Neural cell (in vitro differentiated cells): ENCODE data around the gene PLA1A. TPM values are rescaled to one million over a fixed set of nuclear protein-coding genes. Genes with fewer than 3 reads are reported as not detected.

ENCODE experiments used
- H2AFZ ChIP-seq: fragments of 200-600, 300-800 bp; sonication (generic), shearing (Covaris generic); 2 replicates; pipeline ENCODE4 v1.6.0; 2014; ENCODE audit warnings: low read depth, mild to moderate bottlenecking, antibody characterized with exemption, low read length, moderate library complexity
- H3F3A ChIP-seq: fragments of 200-600 bp; shearing (Covaris generic); 2 replicates; pipeline ENCODE4 v1.6.1; 2016; ENCODE audit warnings: mild to moderate bottlenecking, moderate library complexity, mixed read lengths, antibody characterized with exemption, low read length; ENCODE audit not compliant: insufficient read depth, poor library complexity, severe bottlenecking
- H3K27ac ChIP-seq: fragments of 200-600, 300-800 bp; sonication (generic), shearing (Covaris generic); 2 replicates; pipeline ENCODE4 v1.5.1; 2014; ENCODE audit warnings: mild to moderate bottlenecking, low read length, moderate library complexity
- H3K27me3 ChIP-seq: fragments of 300-800, 200-600 bp; sonication (generic), shearing (Covaris generic); 2 replicates; pipeline ENCODE4 v1.6.0; 2014; ENCODE audit warnings: mild to moderate bottlenecking, low read depth, low read length, moderate library complexity; ENCODE audit not compliant: insufficient read depth
- H3K36me3 ChIP-seq: fragments of 300-800, 200-600 bp; sonication (generic), shearing (Covaris generic); 2 replicates; pipeline ENCODE4 v1.5.1; 2014; ENCODE audit warnings: mild to moderate bottlenecking, antibody characterized with exemption, low read length, moderate library complexity; ENCODE audit not compliant: insufficient read depth
- H3K4me2 ChIP-seq: fragments of 300-800, 200-600 bp; sonication (generic), shearing (Covaris generic); 2 replicates; pipeline ENCODE4 v1.6.0; 2014; ENCODE audit warnings: mild to moderate bottlenecking, low read length
- H3K4me3 ChIP-seq: fragments of 300-800, 200-600 bp; sonication (generic), shearing (Covaris generic); 2 replicates; pipeline ENCODE4 v1.5.1; 2014; ENCODE audit warnings: mild to moderate bottlenecking, low read length, moderate library complexity
- H3K79me2 ChIP-seq: fragments of 200-600 bp; shearing (Covaris generic); replicated peaks from 2 replicates; pipeline ENCODE4 v1.6.0; 2014; ENCODE audit warnings: mild to moderate bottlenecking, low read length, moderate library complexity; ENCODE audit not compliant: insufficient read depth
- H3K9ac ChIP-seq: fragments of 300-800, 200-600 bp; sonication (generic), shearing (Covaris generic); 2 replicates; pipeline ENCODE4 v1.6.1; 2016; ENCODE audit warnings: mild to moderate bottlenecking, low read length, mixed read lengths
- H3K9me2 ChIP-seq: fragments of 200-600 bp; shearing (Covaris generic); 2 replicates; pipeline ENCODE4 v1.6.1; 2016; ENCODE audit warnings: mild to moderate bottlenecking, low read length, mixed read lengths; ENCODE audit not compliant: insufficient read depth
- H3K9me3 ChIP-seq: fragments of 200-600, 300-800 bp; sonication (generic), shearing (Covaris generic); 2 replicates; pipeline ENCODE4 v1.6.1; 2016; ENCODE audit warnings: mild to moderate bottlenecking, mixed run types, low read length, moderate library complexity, mixed read lengths
- H4K20me1 ChIP-seq: fragments of 200-600 bp; shearing (Covaris generic); 2 replicates; pipeline ENCODE4 v1.6.1; 2016; ENCODE audit warnings: mild to moderate bottlenecking, mixed run types; ENCODE audit not compliant: insufficient read depth
- CTCF ChIP-seq: fragments of 450-650 bp; IDR thresholded peaks from 2 replicates; pipeline ENCODE4 v1.5.1; 2014; ENCODE audit warnings: antibody characterized with exemption, mild to moderate bottlenecking, moderate library complexity; ENCODE audit not compliant: poor library complexity, severe bottlenecking
- EP300 ChIP-seq: fragments of 450-650 bp; conservative IDR thresholded peaks from 2 replicates; pipeline ENCODE4 v1.6.1; 2014; ENCODE audit warnings: antibody characterized with exemption, mild to moderate bottlenecking, moderate library complexity; ENCODE audit not compliant: poor library complexity, severe bottlenecking
- EZH2 ChIP-seq: fragments of 200-600, 300-800 bp; shearing (Covaris generic), sonication (generic); IDR thresholded peaks from 2 replicates; pipeline ENCODE4 v1.6.1; 2014; ENCODE audit warnings: antibody characterized with exemption, low read length, borderline replicate concordance, mild to moderate bottlenecking; ENCODE audit not compliant: insufficient read depth, poor library complexity, severe bottlenecking
- MXI1 ChIP-seq: fragments of 450-650 bp; conservative IDR thresholded peaks from 2 replicates; pipeline ENCODE4 v1.6.1; 2014; ENCODE audit warnings: antibody characterized with exemption, mild to moderate bottlenecking; ENCODE audit not compliant: poor library complexity, severe bottlenecking
- POLR2AphosphoS5 ChIP-seq: IDR thresholded peaks from 2 replicates; pipeline ENCODE4 v1.6.1; 2012
- RAD21 ChIP-seq: fragments of 450-650 bp; conservative IDR thresholded peaks from 2 replicates; pipeline ENCODE4 v1.6.1; 2014; ENCODE audit warnings: antibody characterized with exemption, mild to moderate bottlenecking, moderate library complexity
- REST ChIP-seq: IDR thresholded peaks from 2 replicates; pipeline ENCODE4 v1.6.1; 2012; ENCODE audit warnings: borderline replicate concordance
- SMC3 ChIP-seq: fragments of 450-650 bp; conservative IDR thresholded peaks from 2 replicates; pipeline ENCODE4 v1.6.1; 2014; ENCODE audit warnings: antibody characterized with exemption, mild to moderate bottlenecking, moderate library complexity; ENCODE audit not compliant: poor library complexity
- TAF1 ChIP-seq: IDR thresholded peaks from 2 replicates; pipeline ENCODE4 v1.6.1; 2012; ENCODE audit warnings: low read depth
- polyA plus RNA-seq: library from polyadenylated mRNA; depleted of rRNA; stranded (reverse); fragments of >200 nt; gene quantifications from 2 replicates; pipeline ENCODE4 v1.2.3, GENCODE V29; 2014

The PLA1A gene
- polyA plus RNA-seq, 1 donor from 2014 or later: not detected

- H3K4me3 ChIP-seq: no peak overlapping the region
- no peaks in the 10 kb centered on the region for H3K9me3 ChIP-seq
- H3K27me3 ChIP-seq: no peaks in the 10 kb centered on the region
- no peak overlapping the region for H3K9ac ChIP-seq
- H3K9me2 ChIP-seq: no peaks in the 10 kb centered on the region
- no peaks in the 10 kb centered on the region for H3K79me2 ChIP-seq
- no peak overlapping the region for H2AFZ ChIP-seq
- TF ChIP-seq SMC3: no peak
- TF ChIP-seq MXI1: no peak
- TF ChIP-seq TAF1: no peak
- no peak for TF ChIP-seq EP300
- TF ChIP-seq EZH2: no peak
- no peak for TF ChIP-seq RAD21
- no peak for TF ChIP-seq REST
- TF ChIP-seq POLR2AphosphoS5: no peak
- no peak for TF ChIP-seq CTCF
- H3K36me3 ChIP-seq: no peaks in the 10 kb centered on the region
- H3K27ac ChIP-seq: no peak overlapping the region
- H3K4me2 ChIP-seq: no peak overlapping the region
- H3F3A ChIP-seq: no peaks in the 10 kb centered on the region
- no peaks in the 10 kb centered on the region for H4K20me1 ChIP-seq
Observed at GRCh38 chr3:119635719-119636118, 38.0 kb downstream of the PLA1A start.

GRCh38 chr3:119636249-119636648, 38.6 kb downstream of the PLA1A start:
- Histone ChIP-seq H3K4me3 (no peak overlapping the region), H3K9ac (no peak overlapping the region), H4K20me1 (no peaks in the 10 kb centered on the region), H2AFZ (no peak overlapping the region), H3K79me2 (no peaks in the 10 kb centered on the region), H3K9me3 (no peaks in the 10 kb centered on the region), H3F3A (no peaks in the 10 kb centered on the region), H3K9me2 (no peaks in the 10 kb centered on the region), H3K27ac (no peak overlapping the region), H3K36me3 (no peaks in the 10 kb centered on the region), H3K4me2 (no peak overlapping the region), H3K27me3 (no peaks in the 10 kb centered on the region)
- no peak for TF ChIP-seq EP300
- TF ChIP-seq SMC3: no peak
- no peak for TF ChIP-seq POLR2AphosphoS5
- TF ChIP-seq RAD21: no peak
- no peak for TF ChIP-seq REST
- TF ChIP-seq CTCF: no peak
- no peak for TF ChIP-seq MXI1
- no peak for TF ChIP-seq EZH2
- no peak for TF ChIP-seq TAF1
